ENCODE measurements around the gene ADPRHL1.
"Not testable (repeated sequence)": the region's sequence is repeated elsewhere in the genome, so short reads cannot be mapped to it uniquely, and the experiment has no call there.

ADPRHL1 gene

GRCh38 chr13:113477724-113478123 is 24.4 kb upstream of the ADPRHL1 start:
- DNase-seq, result no peak

DNA sequence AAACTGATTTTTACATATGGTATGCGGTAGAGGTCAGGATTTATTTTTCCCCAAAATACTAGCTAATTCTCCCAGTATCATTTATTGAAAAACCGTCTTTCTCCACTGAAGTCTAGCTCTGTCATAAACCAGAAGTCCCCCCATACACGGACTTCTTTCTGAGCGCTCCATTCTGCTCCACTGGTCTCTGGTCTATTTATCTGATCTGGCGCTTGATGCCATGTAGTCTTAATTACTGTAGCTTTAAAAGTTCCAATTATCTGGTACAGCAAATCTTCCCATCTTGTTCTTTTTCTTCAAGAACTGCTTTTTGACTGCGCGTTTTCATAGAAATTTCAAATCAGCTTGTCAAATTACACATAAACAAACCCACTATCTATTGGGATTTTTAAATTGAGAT is 23.5 kb upstream of the ADPRHL1 start:
- no peak for DNase-seq

GRCh38 chr13:113475911-113476310 is 22.6 kb upstream of the ADPRHL1 start:
- DNase-seq, result no peak

DNA sequence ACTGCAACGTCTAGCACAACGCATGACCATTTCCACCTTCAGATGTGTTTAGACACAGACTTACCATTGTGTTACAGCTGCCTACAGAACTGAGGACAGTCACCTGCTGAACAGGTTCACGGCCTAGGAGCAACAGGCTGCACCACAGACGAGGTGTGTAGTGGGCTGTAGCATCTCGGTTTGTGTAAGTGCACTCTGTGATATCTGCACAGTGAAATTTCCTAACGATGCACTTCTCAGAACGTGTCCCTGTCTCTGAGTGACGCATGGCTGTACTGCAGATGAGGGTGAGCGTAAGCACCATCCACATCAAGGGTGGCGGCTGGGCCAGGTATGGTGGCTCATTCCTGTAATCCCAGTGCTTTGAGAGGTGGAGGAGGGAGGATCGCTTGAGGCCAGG is 22.0 kb upstream of the ADPRHL1 start:
- DNase-seq, result no peak

- DNase-seq, result no peak
Measured at GRCh38 chr13:113474179-113474578, 20.9 kb upstream of the ADPRHL1 start.

DNA sequence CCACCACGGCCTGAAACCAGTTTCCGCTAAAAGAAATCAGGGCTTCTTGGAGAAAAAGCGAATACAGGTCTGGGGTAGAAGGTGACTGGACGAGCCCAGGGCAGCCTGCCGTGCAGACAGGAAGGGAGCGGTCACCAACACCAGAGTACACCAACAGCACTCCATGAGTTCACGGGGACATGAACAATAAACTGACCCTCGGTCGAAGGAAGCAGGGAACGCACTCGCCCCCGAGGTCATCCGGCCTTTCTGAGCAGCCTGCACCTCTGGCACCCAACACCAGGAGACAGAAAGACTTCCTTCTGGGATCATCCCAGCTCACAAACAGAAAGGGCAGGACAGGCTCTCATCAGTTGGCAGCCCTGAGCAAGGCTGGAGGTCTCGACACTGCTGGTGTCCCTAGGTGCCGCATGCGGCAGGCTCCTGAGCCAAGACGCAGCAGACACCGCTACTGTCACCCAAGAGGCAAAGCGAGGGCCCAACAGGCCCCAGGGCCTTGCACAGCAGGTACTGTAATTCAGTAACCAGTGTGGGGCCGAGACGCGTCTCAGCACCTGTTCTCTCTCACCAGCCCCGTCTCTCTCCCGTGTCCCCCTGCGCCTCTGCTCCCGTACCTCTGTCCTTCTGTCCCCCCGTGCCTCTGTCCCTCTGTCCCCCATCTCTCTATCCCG is 19.2 kb upstream of the ADPRHL1 start:
- no peak for DNase-seq

- DNase-seq, result no peak
Measured at GRCh38 chr13:113471844-113472243, 18.6 kb upstream of the ADPRHL1 start.

DNA sequence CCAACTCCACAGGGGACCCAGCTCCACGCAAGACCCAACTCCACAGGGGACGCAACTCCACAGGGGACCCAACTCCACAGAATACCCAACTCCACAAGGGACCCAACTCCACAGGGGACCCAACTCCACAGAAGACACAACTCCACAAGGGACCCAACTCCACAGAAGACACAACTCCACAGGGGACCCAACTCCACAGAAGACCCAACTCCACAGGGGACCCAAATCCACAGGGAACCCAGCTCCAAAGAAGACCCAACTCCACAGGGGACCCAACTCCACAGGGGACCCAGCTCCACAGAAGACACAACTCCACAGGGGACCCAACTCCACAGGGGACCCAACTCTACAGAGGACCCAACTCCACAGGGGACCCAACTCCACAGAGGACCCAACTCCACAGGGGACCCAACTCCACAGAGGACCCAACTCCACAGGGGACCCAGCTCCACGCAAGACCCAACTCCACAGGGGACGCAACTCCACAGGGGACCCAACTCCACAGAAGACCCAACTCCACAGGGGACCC is 17.4 kb upstream of the ADPRHL1 start:
- not testable (repeated sequence) for DNase-seq

DNA sequence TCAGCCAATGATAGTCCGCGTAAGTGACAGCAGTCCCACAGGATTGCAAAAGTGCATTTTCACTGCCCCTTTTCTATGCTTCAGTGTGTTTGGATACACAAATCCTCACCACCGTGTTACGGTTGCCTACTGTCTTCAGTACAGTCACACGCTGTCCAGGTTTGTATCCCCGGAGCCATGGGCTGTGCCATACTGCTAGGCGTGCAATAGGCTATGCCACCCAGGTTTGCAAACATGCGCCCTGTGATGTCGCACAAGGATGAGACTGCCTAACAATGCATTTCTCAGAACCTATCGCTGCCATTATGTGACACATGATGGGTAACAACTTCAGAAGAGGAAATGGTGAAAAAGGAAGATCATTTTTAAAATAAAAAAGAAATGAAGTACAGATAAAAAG is 16.8 kb upstream of the ADPRHL1 start:
- no peak for DNase-seq

DNA sequence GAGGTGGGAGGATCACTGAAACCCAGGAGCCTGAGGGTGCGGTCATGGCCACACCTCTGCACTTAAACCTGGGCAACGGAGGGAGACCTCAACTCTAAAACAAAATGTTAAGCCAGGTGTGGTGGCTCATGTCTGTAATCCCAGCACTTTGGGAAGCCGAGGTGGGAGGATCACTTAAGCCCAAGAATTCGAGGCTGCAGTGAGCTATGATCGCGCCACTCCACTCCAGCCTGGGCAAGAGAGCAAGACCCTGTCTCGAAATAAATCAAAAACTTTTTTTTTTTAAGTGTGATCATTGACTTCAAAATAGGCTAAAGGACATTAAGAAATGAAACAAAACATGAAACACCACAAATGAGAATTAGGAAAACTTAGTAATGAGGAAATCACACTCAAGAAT is 16.3 kb upstream of the ADPRHL1 start:
- DNase-seq, result no peak

DNA sequence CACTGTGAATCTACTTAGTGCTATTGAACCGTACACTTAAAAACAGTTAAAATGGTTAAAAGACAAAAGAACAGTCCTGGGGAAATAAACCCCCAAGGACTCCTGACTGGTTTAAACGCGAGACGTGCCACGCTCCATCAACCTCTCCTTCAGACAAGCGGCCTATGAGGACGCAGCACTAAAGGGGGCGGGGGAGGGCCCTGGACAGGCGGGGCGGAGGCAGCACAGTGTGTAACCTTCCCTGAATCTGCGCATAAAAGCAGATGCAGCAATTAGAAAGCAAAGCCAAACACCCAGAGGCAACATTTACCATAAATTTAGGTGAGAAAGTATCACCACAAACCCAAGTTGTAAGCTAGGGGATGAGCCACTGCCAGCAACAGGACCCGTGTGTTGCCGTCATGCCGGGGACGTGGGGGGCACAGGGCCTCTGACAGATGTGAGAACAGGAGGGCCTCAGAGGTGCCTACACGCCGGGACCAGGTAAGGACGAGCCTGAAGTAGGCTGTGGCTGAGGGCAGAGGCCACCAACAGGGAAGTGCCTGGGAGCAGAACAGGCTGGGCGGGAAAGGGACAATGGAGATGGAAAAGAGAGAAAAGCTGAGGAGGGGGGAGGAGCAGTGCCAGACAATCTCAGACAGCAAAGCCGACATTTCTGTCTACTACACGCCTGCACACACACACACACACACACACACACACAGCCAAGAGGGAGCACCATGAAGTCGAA is 15.3 kb upstream of the ADPRHL1 start:
- DNase-seq, result peak; percentile 21

DNA sequence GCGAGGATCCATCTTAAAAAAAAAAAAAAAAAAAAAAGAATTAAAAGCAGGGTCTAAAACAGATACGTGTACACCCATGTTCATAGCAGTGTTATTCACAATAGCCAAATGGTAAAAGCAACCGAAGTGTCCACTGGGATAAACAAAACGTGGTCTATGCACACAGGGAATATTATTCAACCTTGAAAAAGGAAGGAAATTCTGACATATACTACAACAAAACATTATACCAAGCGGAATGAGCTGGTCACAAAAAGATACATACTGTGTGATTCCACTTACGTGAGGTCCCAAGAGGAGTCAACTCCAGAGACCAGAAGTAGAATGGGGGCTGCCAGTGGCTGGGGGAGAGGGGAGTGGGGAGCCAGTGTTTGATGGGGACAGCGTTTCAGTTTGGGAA is 14.7 kb upstream of the ADPRHL1 start:
- no peak for DNase-seq

DNA sequence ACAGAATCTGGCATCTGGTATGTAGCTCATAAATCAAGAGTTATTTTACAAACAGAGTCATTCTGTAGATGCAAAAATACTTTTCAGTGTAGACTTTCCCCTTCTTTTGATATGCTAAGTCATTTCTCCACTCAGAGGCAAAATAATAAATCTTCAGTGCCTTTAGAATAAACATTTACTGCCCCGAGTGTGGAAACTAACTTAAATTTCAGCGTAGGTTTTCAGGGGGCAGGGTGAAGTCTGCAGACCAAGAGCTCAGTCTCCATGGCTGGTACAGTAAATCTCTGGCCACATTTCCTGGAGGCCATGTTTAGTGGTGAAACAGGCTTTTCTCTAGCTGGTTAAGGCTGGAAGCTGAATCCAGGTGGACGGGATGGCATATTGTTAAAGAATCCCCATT is 13.1 kb upstream of the ADPRHL1 start:
- DNase-seq, result no peak

DNA sequence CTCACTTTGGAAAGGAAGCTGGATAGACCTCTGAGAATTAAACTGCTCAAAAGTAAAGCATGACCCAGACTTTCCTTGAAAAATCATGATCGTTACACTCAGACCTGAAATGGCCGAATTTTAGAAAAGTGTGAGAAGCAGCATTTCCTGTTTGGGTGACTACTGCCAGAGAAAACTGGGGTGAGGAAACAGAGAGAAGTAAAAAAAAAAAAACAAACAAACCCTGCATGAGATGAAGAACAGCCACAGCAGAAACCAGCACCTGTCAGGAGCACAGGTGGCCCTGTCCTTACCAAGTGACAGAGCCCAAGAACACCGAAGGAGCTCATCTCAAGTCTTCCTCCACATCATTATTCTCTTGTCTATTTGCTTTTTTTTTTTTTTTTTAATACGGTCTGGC is 12.0 kb upstream of the ADPRHL1 start:
- no peak for DNase-seq

DNA sequence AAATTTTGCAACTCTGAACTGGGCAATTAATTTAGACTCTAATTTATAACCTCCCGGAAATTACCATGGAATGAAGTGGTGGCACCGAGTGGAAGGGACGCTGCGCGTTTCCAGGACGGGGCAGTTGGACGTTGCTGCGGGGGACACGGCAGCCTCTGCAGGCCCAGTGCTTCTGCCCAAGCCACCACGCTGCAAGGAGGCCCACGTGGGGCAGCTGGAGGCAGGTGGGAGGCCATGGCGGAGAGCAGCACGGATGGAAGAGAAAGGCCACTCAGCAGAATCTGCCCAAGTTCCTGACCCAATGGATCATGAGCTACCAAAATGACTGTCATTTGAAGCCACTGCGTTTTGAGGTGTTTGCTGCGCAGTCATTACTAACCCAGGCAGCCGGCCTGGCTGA is 11.2 kb upstream of the ADPRHL1 start:
- DNase-seq, result no peak

- DNase-seq, result no peak
Measured at GRCh38 chr13:113461022-113461751, 7.9 kb upstream of the ADPRHL1 start.

GRCh38 chr13:113460599-113460998 is 7.3 kb upstream of the ADPRHL1 start:
- no peak for DNase-seq

DNA sequence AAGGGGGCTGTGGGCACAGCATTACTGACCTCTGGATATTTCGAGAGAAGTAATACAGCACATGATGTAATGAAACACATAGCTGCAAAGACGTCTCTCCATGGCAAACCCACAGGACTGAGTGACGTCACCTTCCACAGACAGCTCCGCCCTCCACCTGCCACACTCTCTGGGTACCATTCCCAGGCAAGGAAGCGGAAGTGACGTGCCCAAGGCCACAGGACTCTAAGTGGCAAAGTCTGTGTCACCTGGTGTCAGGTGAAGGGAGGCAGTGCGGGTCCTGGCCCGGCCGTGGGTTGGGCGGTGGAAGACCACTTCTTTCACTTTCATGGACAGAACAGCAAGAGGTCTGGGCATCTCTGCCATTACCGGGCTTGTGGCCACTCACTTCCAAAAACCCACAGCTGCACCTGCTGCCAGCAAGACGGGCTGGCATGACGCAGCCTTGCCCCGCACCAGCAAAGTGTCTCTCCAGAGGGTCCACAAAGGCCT is 6.8 kb upstream of the ADPRHL1 start:
- no peak for DNase-seq

GRCh38 chr13:113458253-113459065 is 5.2 kb upstream of the ADPRHL1 start:
- DNase-seq, result no peak

GRCh38 chr13:113457510-113457909 is 4.2 kb upstream of the ADPRHL1 start:
- no peak for DNase-seq

DNA sequence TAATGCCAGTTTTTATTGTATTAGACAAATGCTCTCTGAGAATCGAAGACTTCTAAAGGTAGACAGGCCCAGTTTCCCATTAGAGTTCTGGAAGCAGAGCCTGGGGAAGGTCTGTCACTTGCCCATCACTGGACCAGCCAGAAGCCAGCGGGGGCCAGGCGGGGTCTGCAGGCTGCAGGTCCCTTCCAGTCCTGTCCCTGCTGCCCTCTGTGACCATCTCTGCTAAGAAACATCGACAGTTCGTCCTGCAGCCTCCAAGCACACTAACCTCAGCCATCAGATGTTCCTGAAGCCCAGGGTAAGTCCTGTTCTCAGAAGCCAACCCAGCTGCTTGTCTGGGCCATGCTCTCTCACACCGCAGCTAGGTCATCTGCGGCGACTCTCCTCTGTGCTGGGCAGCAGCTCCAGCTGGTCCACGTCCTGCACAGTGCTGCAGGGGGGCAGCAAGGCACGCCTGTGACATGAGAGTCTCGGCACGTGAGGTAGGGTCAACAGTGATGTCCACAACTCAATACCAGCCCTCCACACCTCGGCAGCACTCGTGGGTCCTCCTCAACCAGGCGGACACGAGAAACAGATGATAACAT is 2.9 kb upstream of the ADPRHL1 start:
- DNase-seq, result no peak

DNA sequence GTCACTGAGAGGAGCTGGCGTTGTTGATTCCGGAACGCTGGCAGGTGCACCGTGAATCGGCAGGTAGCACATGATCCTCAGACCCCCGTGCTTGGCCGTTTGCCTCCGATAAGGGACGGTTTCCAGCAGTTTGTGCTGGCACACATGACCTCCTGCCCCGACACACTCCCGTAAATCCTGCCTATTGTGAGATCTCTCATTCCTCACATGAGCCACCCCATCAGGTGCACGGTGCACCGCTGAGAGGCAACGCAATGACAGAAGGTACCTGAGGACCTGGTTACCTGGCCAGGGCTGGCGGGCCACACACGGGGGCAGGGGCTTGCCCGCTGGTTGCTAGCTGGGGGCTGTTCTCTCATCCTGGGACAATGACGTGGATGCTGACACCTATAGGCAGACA is 2.1 kb upstream of the ADPRHL1 start:
- no peak for DNase-seq

Data from NCI-H187 treated with DMSO at 0.1 percent for 48 hours (cell line).